Heart right ventricle (tissue), 16 donors: ENCODE data around the gene MBTPS1. TPM values are rescaled to one million over a fixed set of nuclear protein-coding genes. Genes with fewer than 3 reads are reported as not detected.

Source experiments
- ATAC-seq, 8 donors: fragments of 200-7000 bp; cut with Tn5 transposase; one replicate each; pipeline ENCODE4 v1.9.1; 2020; ENCODE audit warnings: mild to moderate bottlenecking in 8 of 8, moderate library complexity in 8 of 8, moderate number of reproducible peaks in 1 of 8
- DNase-seq, 2 donors: peaks; one replicate each; pipeline ENCODE4 v3.0.0-alpha.2; 2020
- H3K27ac ChIP-seq, 10 donors: fragments of 200-600 bp; sonication (generic) in 2 of 10; one replicate each; pipeline versions ENCODE4 v1.5.0 to v1.8.0; 2020 to 2022; ENCODE audit warnings: mild to moderate bottlenecking in 3 of 10
- H3K27me3 ChIP-seq, 7 donors: fragments of 200-600 bp; one replicate each; pipeline ENCODE4 v1.8.0; 2021 to 2022; ENCODE audit warnings: mild to moderate bottlenecking in 2 of 7
- H3K36me3 ChIP-seq, 9 donors: fragments of 200-600 bp; sonication (generic) in 1 of 9; one replicate each; pipeline versions ENCODE4 v1.5.0 to v1.8.0; 2020 to 2022; ENCODE audit warnings: mild to moderate bottlenecking in 2 of 9
- H3K4me1 ChIP-seq, 9 donors: fragments of 200-600 bp; sonication (generic) in 1 of 9; one replicate each; pipeline versions ENCODE4 v1.5.0 to v1.8.0; 2020 to 2022; ENCODE audit warnings: mild to moderate bottlenecking in 4 of 9
- H3K4me3 ChIP-seq, 10 donors: fragments of 200-600 bp; sonication (generic) in 2 of 10; one replicate each; pipeline versions ENCODE4 v1.5.0 to v1.8.0; 2020 to 2022; ENCODE audit warnings: mild to moderate bottlenecking in 7 of 10, moderate library complexity in 2 of 10
- H3K9me3 ChIP-seq, 11 donors: fragments of 200-600 bp in 10 of 11; sonication (generic) in 2 of 11; one replicate each; pipeline versions ENCODE4 v1.5.0 to v1.8.0; 2013 to 2022; ENCODE audit warnings: mild to moderate bottlenecking in 2 of 11, control low read depth in 1 of 11, moderate library complexity in 1 of 11
- CTCF ChIP-seq, 9 donors: fragments of 200-600 bp; sonication (generic) in 2 of 9; IDR thresholded peaks; one replicate each; pipeline versions ENCODE4 v1.5.0 to v1.8.0; 2021 to 2022; ENCODE audit warnings: antibody characterized with exemption in 9 of 9, mild to moderate bottlenecking in 5 of 9, moderate library complexity in 1 of 9
- WGBS, 2 donors: extraction: QIAGEN DNeasy Blood & Tissue Kit; methylation state at CpG; one replicate each; pipeline ENCODE4 v1.1.7; 2013; ENCODE audit warnings: inconsistent platforms in 1 of 2; 5-methylcytosine and 5-hydroxymethylcytosine counted together
- intact Hi-C, 10 donors: fragments of 100-400 bp; cut with DNase I; formaldehyde crosslinking; loops; one replicate each; pipeline versions ENCODE4 v1.11.1 to v1.14.2; 2022
- polyA plus RNA-seq, 2 donors: library from polyadenylated mRNA; stranded (reverse); fragments of 200-250 nt; gene quantifications; one replicate each; pipeline ENCODE4 v1.2.3, GENCODE V29; 2013
- total RNA-seq, 10 donors: library from RNA; stranded (reverse); fragmentation: NEBNext Ultra II Directional in 3 of 10; extraction: Animal tissue kit (Norgen Biotek cat#: 25700) in 3 of 10; gene quantifications; one replicate each; pipeline versions ENCODE4 v1.2.1 to v1.2.4, GENCODE V29; 2021 to 2023
- donor health status: Arrhythmogenic right ventricular cardiomyopathy.
- donor health status: ischemic (EF 13 %, LVEDD 7.1; RV severe dilation, severe dysfunction).
- donor health status: healthy with polysubstance abuse.
- donor health status: DM: no; HTN: yes; CAD: no.
- donor health status: DM: no; HTN: no; CAD: no.
- donor health status: ischemic (EF 25% LVEDD 6.9; RV normal size, moderate dysfunction).
- donor health status: ischemic (EF 25% LVEDD 5.7; RV mildly dilated, moderate dysfunction).
- donor health status: healthy.
- donor health status: DM: yes; HTN: yes; CAD: no.
- donor health status: Ischemic cardiomyopathy.
- donor health status: ischemic (EF 35%, LVEDD 5.7; RV mildly dilated, moderate dysfunction).
- donor health status: nonischemic (EF 11% LVEDD 7.7; RV severe dilation, severe dysfunction).
- donor health status: DM: yes; HTN: yes; CAD: no.
- donor health status: PGD.
- donor health status: ischemic (EF 29% LVEDD 5.4; RV normal size, mild dysfunction).
- donor health status: nonischemic (EF 23%, LVEDD 6.1; RV moderate dilation, normal function).

MBTPS1 gene
- total and polyA plus RNA-seq, 12 donors, result 41.4 to 122 (median 66.0) TPM

GRCh38 chr16:84040823-84041820 lies 75.6 kb downstream of the MBTPS1 start:
- no peak for TF ChIP-seq CTCF (IDR thresholded peaks at IDR 0.05)
- no peak for DNase-seq
- H3K4me3 ChIP-seq, result no peak overlapping the region
- intact Hi-C loops, result loop anchor here in 2 of 10 donors (5.0 to 10.0 kb wide), 3 partner anchors 66 to 216 kb away; partner anchors contain the start of gene NECAB2 (in 1 of the 2)
- 85 to 88% methylated on average over 42 of the region's 42 CpGs for WGBS, 2 donors
- H3K27me3 ChIP-seq, result peaks cover 0 to 40% (median 6%) of the 10 kb centered on the region in 7 donors
- peak in 1 of 8 donors; percentile 2 for ATAC-seq
- peaks cover 0 to 17% (median 6%) of the 10 kb centered on the region in 9 donors for H3K4me1 ChIP-seq
- H3K9me3 ChIP-seq, result peaks cover 0 to 6% (median 2%) of the 10 kb centered on the region in 11 donors
- no peak overlapping the region for H3K27ac ChIP-seq
- no peaks in the 10 kb centered on the region for H3K36me3 ChIP-seq

GRCh38 chr16:84040226-84040822 lies 76.4 kb downstream of the MBTPS1 start:
- Histone ChIP-seq H3K4me1 (peaks cover 0 to 17% (median 6%) of the 10 kb centered on the region in 9 donors), H3K27ac (no peak overlapping the region), H3K9me3 (peaks cover 0 to 14% (median 7%) of the 10 kb centered on the region in 11 donors), H3K36me3 (no peaks in the 10 kb centered on the region), H3K4me3 (no peak overlapping the region), H3K27me3 (peaks cover 0 to 39% (median 6%) of the 10 kb centered on the region in 7 donors)
- TF ChIP-seq CTCF (IDR thresholded peaks at IDR 0.05), result no peak
- peak in 2 of 8 donors; percentile 2 to 25 for ATAC-seq
- intact Hi-C loops, result loop anchor here in 2 of 10 donors (5.0 to 10.0 kb wide), 3 partner anchors 66 to 216 kb away; partner anchors contain the start of gene NECAB2 (in 1 of the 2)
- DNase-seq, result no peak
- 73% methylated on average over 14 of the region's 14 CpGs for WGBS, 2 donors

GRCh38 chr16:84039696-84040095 lies 77.0 kb downstream of the MBTPS1 start:
- peaks cover 0 to 17% (median 6%) of the 10 kb centered on the region in 9 donors for H3K4me1 ChIP-seq
- no peak for DNase-seq
- H3K4me3 ChIP-seq, result no peak overlapping the region
- intact Hi-C loops, result loop anchor here in 2 of 10 donors (5.0 to 10.0 kb wide), 3 partner anchors 65 to 215 kb away; partner anchors contain the start of gene NECAB2 (in 1 of the 2)
- H3K9me3 ChIP-seq, result peaks cover 0 to 14% (median 7%) of the 10 kb centered on the region in 11 donors
- 93 to 96% methylated on average over 12 of the region's 12 CpGs for WGBS, 2 donors
- peaks cover 0 to 34% (median 6%) of the 10 kb centered on the region in 7 donors for H3K27me3 ChIP-seq
- no peaks in the 10 kb centered on the region for H3K36me3 ChIP-seq
- TF ChIP-seq CTCF (IDR thresholded peaks at IDR 0.05), result no peak
- ATAC-seq, result no peak
- H3K27ac ChIP-seq, result no peak overlapping the region

- no peak overlapping the region for H3K27ac ChIP-seq
- ATAC-seq (no peak), DNase-seq (no peak)
- H3K9me3 ChIP-seq, result peaks cover 0 to 14% (median 7%) of the 10 kb centered on the region in 11 donors
- H3K27me3 ChIP-seq, result peaks cover 0 to 23% (median 6%) of the 10 kb centered on the region in 7 donors
- no peaks in the 10 kb centered on the region for H3K36me3 ChIP-seq
- intact Hi-C loops, result no loop called here
- no peak overlapping the region for H3K4me3 ChIP-seq
- no peak for TF ChIP-seq CTCF (IDR thresholded peaks at IDR 0.05)
- 91 to 92% methylated on average over 12 of the region's 12 CpGs for WGBS, 2 donors
- peaks cover 0 to 10% (median 3%) of the 10 kb centered on the region in 9 donors for H3K4me1 ChIP-seq
Observed at GRCh38 chr16:84038469-84038868, 78.3 kb downstream of the MBTPS1 start.
